HEK293 (cell line): Measurements from ENCODE around the gene BRD1.

ENCODE experiments used
- CTCF ChIA-PET: fragments of 350-600 bp; formaldehyde crosslinking; extraction: SDS; loops from one replicate; lab custom pipeline; 2021; ENCODE audit warnings: antibody characterized with exemption; lab: Yijun Ruan, JAX
- POLR2A ChIA-PET: fragments of 300-600 bp; formaldehyde crosslinking; extraction: SDS; loops from one replicate; lab custom pipeline; 2020; ENCODE audit warnings: antibody characterized with exemption, inconsistent platforms; lab: Yijun Ruan, JAX
- H3K27ac ChIP-seq: fragments of 200-500 bp; sonication (Bioruptor generic); 2 replicates; pipeline ENCODE4 v1.5.1; 2014; ENCODE audit warnings: low read depth, low read length, control low read depth, inconsistent platforms; ENCODE audit errors: extremely low read depth
- H3K36me3 ChIP-seq, 2 experiments: fragments of 200-500 bp in 1 of 2; sonication (Bioruptor generic) in 1 of 2; 1 replicate in 1 of 2; 2 replicates in 1 of 2; pipeline ENCODE4 v1.5.1; 2014 to 2017; ENCODE audit warnings: inconsistent platforms in 2 of 2, low read length in 2 of 2; ENCODE audit not compliant: control insufficient read depth in 2 of 2, insufficient read depth in 1 of 2
- H3K4me1 ChIP-seq: fragments of 200-500 bp; sonication (Bioruptor generic); 2 replicates; pipeline ENCODE4 v1.5.1; 2014; ENCODE audit warnings: mild to moderate bottlenecking, low read length, inconsistent platforms; ENCODE audit not compliant: control insufficient read depth, insufficient read depth
- H3K4me3 ChIP-seq: 2 replicates; pipeline ENCODE4 v1.5.1; 2011; ENCODE audit warnings: low read depth, mild to moderate bottlenecking, control low read depth, low read length, moderate library complexity
- H3K9me3 ChIP-seq: fragments of 200-500 bp; sonication (Bioruptor generic); 2 replicates; pipeline ENCODE4 v1.5.1; 2014; ENCODE audit warnings: low read depth, low read length, inconsistent platforms; ENCODE audit not compliant: control insufficient read depth, insufficient read depth
- KLF1 ChIP-seq: fragments of 450-650 bp; formaldehyde crosslinking; IDR thresholded peaks from 2 replicates; pipeline ENCODE4 v1.5.1; 2016; ENCODE audit warnings: missing biosample characterization, missing genetic modification characterization
- OVOL3 ChIP-seq: fragments of 450-650 bp; formaldehyde crosslinking; IDR thresholded peaks from 2 replicates; pipeline ENCODE4 v1.5.1; 2016; ENCODE audit warnings: missing biosample characterization, missing genetic modification characterization
- PRDM10 ChIP-seq: fragments of 450-650 bp; formaldehyde crosslinking; IDR thresholded peaks from 2 replicates; pipeline ENCODE4 v1.5.1; 2016; ENCODE audit warnings: missing biosample characterization, missing genetic modification characterization
- RBAK ChIP-seq: fragments of 450-650 bp; formaldehyde crosslinking; IDR thresholded peaks from 2 replicates; pipeline ENCODE4 v1.5.1; 2016; ENCODE audit warnings: missing biosample characterization, missing genetic modification characterization
- TRIM28 ChIP-seq: IDR thresholded peaks from 2 replicates; pipeline ENCODE4 v1.6.1; 2011; ENCODE audit warnings: low read length, control low read depth, borderline replicate concordance
- ZBTB10 ChIP-seq: fragments of 450-650 bp; formaldehyde crosslinking; IDR thresholded peaks from 2 replicates; pipeline ENCODE4 v1.5.1; 2016; ENCODE audit warnings: missing biosample characterization, missing genetic modification characterization
- ZBTB8A ChIP-seq: fragments of 450-650 bp; formaldehyde crosslinking; IDR thresholded peaks from 2 replicates; pipeline ENCODE4 v1.5.1; 2016; ENCODE audit warnings: missing biosample characterization, missing genetic modification characterization
- ZFHX2 ChIP-seq: fragments of 450-650 bp; formaldehyde crosslinking; conservative IDR thresholded peaks from 2 replicates; pipeline ENCODE4 v1.5.1; 2016; ENCODE audit warnings: missing biosample characterization, missing genetic modification characterization
- ZFP41 ChIP-seq: fragments of 450-650 bp; formaldehyde crosslinking; IDR thresholded peaks from 2 replicates; pipeline ENCODE4 v1.5.1; 2016; ENCODE audit warnings: missing biosample characterization, missing genetic modification characterization, borderline replicate concordance
- ZFP69B ChIP-seq: fragments of 450-650 bp; formaldehyde crosslinking; IDR thresholded peaks from 2 replicates; pipeline ENCODE4 v1.5.1; 2016; ENCODE audit warnings: missing biosample characterization, missing genetic modification characterization
- ZNF114 ChIP-seq: fragments of 450-650 bp; formaldehyde crosslinking; IDR thresholded peaks from 2 replicates; pipeline ENCODE4 v1.5.0; 2017; ENCODE audit warnings: missing biosample characterization, missing genetic modification characterization
- ZNF202 ChIP-seq: fragments of 450-650 bp; formaldehyde crosslinking; IDR thresholded peaks from 2 replicates; pipeline ENCODE4 v1.5.1; 2016; ENCODE audit warnings: missing biosample characterization, missing genetic modification characterization, borderline replicate concordance
- ZNF311 ChIP-seq: fragments of 450-650 bp; formaldehyde crosslinking; IDR thresholded peaks from 2 replicates; pipeline ENCODE4 v1.5.1; 2017; ENCODE audit warnings: missing biosample characterization, missing genetic modification characterization, borderline replicate concordance
- ZNF324 ChIP-seq: fragments of 450-650 bp; formaldehyde crosslinking; IDR thresholded peaks from 2 replicates; pipeline ENCODE4 v1.5.1; 2016; ENCODE audit warnings: missing biosample characterization, missing genetic modification characterization
- ZNF335 ChIP-seq: fragments of 450-650 bp; formaldehyde crosslinking; conservative IDR thresholded peaks from 2 replicates; pipeline ENCODE4 v1.5.1; 2016; ENCODE audit warnings: missing biosample characterization, missing genetic modification characterization
- ZNF37A ChIP-seq: fragments of 450-650 bp; IDR thresholded peaks from 2 replicates; pipeline ENCODE4 v1.5.1; 2018; ENCODE audit warnings: missing biosample characterization, missing genetic modification characterization
- ZNF391 ChIP-seq: fragments of 450-650 bp; formaldehyde crosslinking; IDR thresholded peaks from 2 replicates; pipeline ENCODE4 v1.5.1; 2016; ENCODE audit warnings: low read depth, missing biosample characterization, missing genetic modification characterization, borderline replicate concordance
- ZNF394 ChIP-seq: fragments of 450-650 bp; formaldehyde crosslinking; IDR thresholded peaks from 2 replicates; pipeline ENCODE4 v1.5.1; 2016; ENCODE audit warnings: missing biosample characterization, missing genetic modification characterization, mild to moderate bottlenecking, moderate library complexity, borderline replicate concordance
- ZNF473 ChIP-seq: fragments of 450-650 bp; formaldehyde crosslinking; IDR thresholded peaks from 2 replicates; pipeline ENCODE4 v1.5.1; 2017; ENCODE audit warnings: missing biosample characterization, missing genetic modification characterization
- ZNF510 ChIP-seq: fragments of 450-650 bp; formaldehyde crosslinking; IDR thresholded peaks from 2 replicates; pipeline ENCODE4 v1.5.1; 2018; ENCODE audit warnings: mild to moderate bottlenecking, missing genetic modification characterization, missing biosample characterization; ENCODE audit not compliant: insufficient replicate concordance
- ZNF514 ChIP-seq: fragments of 450-650 bp; formaldehyde crosslinking; IDR thresholded peaks from 2 replicates; pipeline ENCODE4 v1.5.1; 2016; ENCODE audit warnings: missing biosample characterization, missing genetic modification characterization
- ZNF544 ChIP-seq: fragments of 450-650 bp; formaldehyde crosslinking; IDR thresholded peaks from 2 replicates; pipeline ENCODE4 v1.5.0; 2017; ENCODE audit warnings: missing biosample characterization, missing genetic modification characterization
- ZNF548 ChIP-seq: fragments of 450-650 bp; formaldehyde crosslinking; IDR thresholded peaks from 2 replicates; pipeline ENCODE4 v1.5.1; 2016; ENCODE audit warnings: missing biosample characterization, missing genetic modification characterization
- ZNF645 ChIP-seq: fragments of 450-650 bp; formaldehyde crosslinking; IDR thresholded peaks from 2 replicates; pipeline ENCODE4; 2016; ENCODE audit warnings: missing biosample characterization, missing genetic modification characterization
- ZNF660 ChIP-seq: fragments of 450-650 bp; IDR thresholded peaks from 2 replicates; pipeline ENCODE4 v1.5.1; 2018; ENCODE audit warnings: missing biosample characterization, mild to moderate bottlenecking, missing genetic modification characterization
- ZNF664 ChIP-seq: fragments of 450-650 bp; formaldehyde crosslinking; IDR thresholded peaks from 2 replicates; pipeline ENCODE4 v1.5.1; 2016; ENCODE audit warnings: missing biosample characterization, missing genetic modification characterization
- ZNF677 ChIP-seq: fragments of 450-650 bp; IDR thresholded peaks from 2 replicates; pipeline ENCODE4 v1.5.0; 2018; ENCODE audit warnings: missing biosample characterization, mild to moderate bottlenecking, missing genetic modification characterization, moderate library complexity
- ZNF76 ChIP-seq: fragments of 450-650 bp; formaldehyde crosslinking; IDR thresholded peaks from 2 replicates; pipeline ENCODE4; 2016; ENCODE audit warnings: low read depth, missing biosample characterization, missing genetic modification characterization, borderline replicate concordance
- ZNF837 ChIP-seq: fragments of 450-650 bp; formaldehyde crosslinking; IDR thresholded peaks from 2 replicates; pipeline ENCODE4 v1.5.1; 2016; ENCODE audit warnings: missing biosample characterization, missing genetic modification characterization
- ZSCAN18 ChIP-seq: fragments of 450-650 bp; formaldehyde crosslinking; IDR thresholded peaks from 2 replicates; pipeline ENCODE4 v1.5.1; 2016; ENCODE audit warnings: missing biosample characterization, missing genetic modification characterization

BRD1 gene

GRCh38 chr22:49853981-49854831 is 26.5 kb upstream of the BRD1 start:
- ChIA-PET CTCF (interaction anchor here (0.5 to 1.8 kb wide), 2 partner anchors 14 to 225 kb away, joined by 3 to 4 read pairs; no protein-coding TSS in a partner anchor), POLR2A (no interaction called here)
- H3K4me1 ChIP-seq, result peaks cover 8% of the 10 kb centered on the region
- peak overlapping the region; percentile 50 for H3K4me3 ChIP-seq
- peak overlapping the region; percentile 68; the same call in 1 of the 2 replicates for H3K27ac ChIP-seq
- H3K36me3 ChIP-seq, result peaks cover 0 to 13% of the 10 kb centered on the region in 2 experiments; a peak in 1 of 3 replicates
- H3K9me3 ChIP-seq, result no peaks in the 10 kb centered on the region
- no peak for TF ChIP-seq ZNF660 (tag by site-specific recombination)
- no peak for TF ChIP-seq ZBTB10 (tag by site-specific recombination)
- no peak for TF ChIP-seq ZNF677 (tag by site-specific recombination)
- TF ChIP-seq KLF1, result 0 out of 2 replicates have a peak, but pooled peaks have one; percentile 22
- TF ChIP-seq ZNF311, result no peak
- TF ChIP-seq TRIM28, result no peak
- TF ChIP-seq ZSCAN18 (tag by site-specific recombination), result no peak
- no peak for TF ChIP-seq ZNF664 (tag by site-specific recombination)
- TF ChIP-seq OVOL3 (tag by site-specific recombination), result no peak
- TF ChIP-seq ZNF548 (tag by site-specific recombination), result no peak
- TF ChIP-seq ZNF645, result no peak
- peak; percentile 93 for TF ChIP-seq ZNF335 (tag by site-specific recombination)
- TF ChIP-seq ZNF544, result no peak
- no peak for TF ChIP-seq ZNF394 (tag by site-specific recombination)
- TF ChIP-seq ZNF473 (tag by site-specific recombination), result no peak
- peak; percentile 90 for TF ChIP-seq ZBTB8A (tag by site-specific recombination)
- no peak for TF ChIP-seq ZFP69B (tag by site-specific recombination)
- no peak for TF ChIP-seq ZNF76 (tag by site-specific recombination)
- TF ChIP-seq ZNF837 (tag by site-specific recombination), result no peak
- TF ChIP-seq ZFHX2, result no peak
- no peak for TF ChIP-seq ZNF510 (tag by site-specific recombination)
- TF ChIP-seq ZNF114 (tag by site-specific recombination), result no peak
- no peak for TF ChIP-seq ZNF202 (tag by site-specific recombination)
- no peak for TF ChIP-seq PRDM10 (tag by site-specific recombination)
- TF ChIP-seq ZFP41, result no peak
- TF ChIP-seq ZNF324 (tag by site-specific recombination), result no peak
- no peak for TF ChIP-seq ZNF514 (tag by site-specific recombination)
- no peak for TF ChIP-seq RBAK (tag by site-specific recombination)
- TF ChIP-seq ZNF391, result no peak
- TF ChIP-seq ZNF37A (tag by site-specific recombination), result no peak
